ENCODE results near the gene RBBP8NL. TPM values are rescaled to one million over a fixed set of nuclear protein-coding genes. Genes with fewer than 3 reads are reported as not detected.

The RBBP8NL gene
- total and polyA plus RNA-seq, 5 donors from 2014 or later: not detected

- H3K4me3 Mint-ChIP-seq: no peak overlapping the region
Observed at GRCh38 chr20:62458275-62459251, 31.2 kb upstream of the RBBP8NL start.

GRCh38 chr20:62457831-62458230 lies 30.5 kb upstream of the RBBP8NL start:
- H3K9me3 Mint-ChIP-seq: no peaks in the 10 kb centered on the region
- no peak overlapping the region for H3K27ac Mint-ChIP-seq
- no peak overlapping the region for H3K4me3 ChIP-seq (ENCODE audit: low read depth, low read length)
- H3K27me3 ChIP-seq (ENCODE audit: control insufficient read depth, insufficient read depth, low read length): no peaks in the 10 kb centered on the region
- H3K4me1 ChIP-seq (ENCODE audit: control insufficient read depth, insufficient read depth, low read length, poor library complexity, severe bottlenecking): no peaks in the 10 kb centered on the region
- no peaks in the 10 kb centered on the region for H3K4me1 Mint-ChIP-seq
- no peak overlapping the region for H3K27ac ChIP-seq (ENCODE audit: insufficient read depth, low read length, poor library complexity, severe bottlenecking)
- H3K36me3 Mint-ChIP-seq: no peaks in the 10 kb centered on the region
- H3K36me3 ChIP-seq (ENCODE audit: control insufficient read depth, insufficient read depth, low read length): no peaks in the 10 kb centered on the region
- DNase-seq (no peak), ATAC-seq (ENCODE audit: low read depth in 2 of 2) (no peak)
- H3K27me3 Mint-ChIP-seq: no peaks in the 10 kb centered on the region
- no peaks in the 10 kb centered on the region for H3K9me3 ChIP-seq (ENCODE audit: control insufficient read depth in 2 of 2, low read length in 2 of 2)
- H3K4me3 Mint-ChIP-seq: no peak overlapping the region

More at GRCh38 chr20:62458275-62459251, 31.2 kb upstream of the RBBP8NL start:
- DNase-seq: no peak
- no peaks in the 10 kb centered on the region for H3K4me1 Mint-ChIP-seq
- no peaks in the 10 kb centered on the region for H3K9me3 Mint-ChIP-seq
- no peak overlapping the region for H3K27ac Mint-ChIP-seq
- Histone ChIP-seq H3K27me3 (ENCODE audit: control insufficient read depth, insufficient read depth, low read length) (no peaks in the 10 kb centered on the region), H3K4me3 (ENCODE audit: low read depth, low read length) (no peak overlapping the region), H3K9me3 (ENCODE audit: control insufficient read depth in 2 of 2, low read length in 2 of 2) (no peaks in the 10 kb centered on the region), H3K36me3 (ENCODE audit: control insufficient read depth, insufficient read depth, low read length) (no peaks in the 10 kb centered on the region), H3K27ac (ENCODE audit: insufficient read depth, low read length, poor library complexity, severe bottlenecking) (no peak overlapping the region), H3K4me1 (ENCODE audit: control insufficient read depth, insufficient read depth, low read length, poor library complexity, severe bottlenecking) (no peaks in the 10 kb centered on the region)
- no peak for ATAC-seq (ENCODE audit: low read depth in 2 of 2)
- no peaks in the 10 kb centered on the region for H3K27me3 Mint-ChIP-seq
- no peaks in the 10 kb centered on the region for H3K36me3 Mint-ChIP-seq

GRCh38 chr20:62457098-62457497 lies 29.8 kb upstream of the RBBP8NL start:
- Mint-ChIP-seq H3K4me3 (no peak overlapping the region), H3K27me3 (no peaks in the 10 kb centered on the region), H3K9me3 (no peaks in the 10 kb centered on the region), H3K27ac (no peak overlapping the region), H3K36me3 (no peaks in the 10 kb centered on the region), H3K4me1 (no peaks in the 10 kb centered on the region)
- H3K9me3 ChIP-seq (ENCODE audit: control insufficient read depth in 2 of 2, low read length in 2 of 2): no peaks in the 10 kb centered on the region
- no peaks in the 10 kb centered on the region for H3K36me3 ChIP-seq (ENCODE audit: control insufficient read depth, insufficient read depth, low read length)
- no peaks in the 10 kb centered on the region for H3K27me3 ChIP-seq (ENCODE audit: control insufficient read depth, insufficient read depth, low read length)
- no peaks in the 10 kb centered on the region for H3K4me1 ChIP-seq (ENCODE audit: control insufficient read depth, insufficient read depth, low read length, poor library complexity, severe bottlenecking)
- ATAC-seq (ENCODE audit: low read depth in 2 of 2) (no peak), DNase-seq (no peak)
- H3K4me3 ChIP-seq (ENCODE audit: low read depth, low read length): no peak overlapping the region
- H3K27ac ChIP-seq (ENCODE audit: insufficient read depth, low read length, poor library complexity, severe bottlenecking): no peak overlapping the region

GRCh38 chr20:62455929-62456328 lies 28.6 kb upstream of the RBBP8NL start:
- Histone ChIP-seq H3K27me3 (ENCODE audit: control insufficient read depth, insufficient read depth, low read length) (no peaks in the 10 kb centered on the region), H3K4me1 (ENCODE audit: control insufficient read depth, insufficient read depth, low read length, poor library complexity, severe bottlenecking) (no peaks in the 10 kb centered on the region), H3K27ac (ENCODE audit: insufficient read depth, low read length, poor library complexity, severe bottlenecking) (no peak overlapping the region), H3K9me3 (ENCODE audit: control insufficient read depth in 2 of 2, low read length in 2 of 2) (no peaks in the 10 kb centered on the region), H3K36me3 (ENCODE audit: control insufficient read depth, insufficient read depth, low read length) (no peaks in the 10 kb centered on the region), H3K4me3 (ENCODE audit: low read depth, low read length) (no peak overlapping the region)
- Mint-ChIP-seq H3K9me3 (no peaks in the 10 kb centered on the region), H3K27ac (no peak overlapping the region), H3K27me3 (no peaks in the 10 kb centered on the region), H3K36me3 (no peaks in the 10 kb centered on the region), H3K4me3 (no peak overlapping the region), H3K4me1 (no peaks in the 10 kb centered on the region)
- DNase-seq (no peak), ATAC-seq (ENCODE audit: low read depth in 2 of 2) (no peak)

GRCh38 chr20:62454904-62455636 lies 27.7 kb upstream of the RBBP8NL start:
- H3K27me3 ChIP-seq (ENCODE audit: control insufficient read depth, insufficient read depth, low read length): no peaks in the 10 kb centered on the region
- no peak for DNase-seq
- no peaks in the 10 kb centered on the region for H3K36me3 ChIP-seq (ENCODE audit: control insufficient read depth, insufficient read depth, low read length)
- H3K4me1 ChIP-seq (ENCODE audit: control insufficient read depth, insufficient read depth, low read length, poor library complexity, severe bottlenecking): no peaks in the 10 kb centered on the region
- no peak for ATAC-seq (ENCODE audit: low read depth in 2 of 2)
- no peak overlapping the region for H3K4me3 ChIP-seq (ENCODE audit: low read depth, low read length)
- Mint-ChIP-seq H3K4me3 (no peak overlapping the region), H3K27ac (no peak overlapping the region), H3K4me1 (no peaks in the 10 kb centered on the region), H3K9me3 (no peaks in the 10 kb centered on the region), H3K27me3 (no peaks in the 10 kb centered on the region), H3K36me3 (no peaks in the 10 kb centered on the region)
- no peak overlapping the region for H3K27ac ChIP-seq (ENCODE audit: insufficient read depth, low read length, poor library complexity, severe bottlenecking)
- no peaks in the 10 kb centered on the region for H3K9me3 ChIP-seq (ENCODE audit: control insufficient read depth in 2 of 2, low read length in 2 of 2)

- no peaks in the 10 kb centered on the region for H3K36me3 Mint-ChIP-seq
- no peak overlapping the region for H3K4me3 ChIP-seq (ENCODE audit: low read depth, low read length)
- DNase-seq: no peak
- H3K36me3 ChIP-seq (ENCODE audit: control insufficient read depth, insufficient read depth, low read length): no peaks in the 10 kb centered on the region
- H3K9me3 Mint-ChIP-seq: no peaks in the 10 kb centered on the region
- no peak overlapping the region for H3K27ac Mint-ChIP-seq
- H3K9me3 ChIP-seq (ENCODE audit: control insufficient read depth in 2 of 2, low read length in 2 of 2): no peaks in the 10 kb centered on the region
- no peaks in the 10 kb centered on the region for H3K27me3 Mint-ChIP-seq
- H3K4me1 ChIP-seq (ENCODE audit: control insufficient read depth, insufficient read depth, low read length, poor library complexity, severe bottlenecking): no peaks in the 10 kb centered on the region
- no peak for ATAC-seq (ENCODE audit: low read depth in 2 of 2)
- H3K27me3 ChIP-seq (ENCODE audit: control insufficient read depth, insufficient read depth, low read length): no peaks in the 10 kb centered on the region
- no peak overlapping the region for H3K4me3 Mint-ChIP-seq
- H3K27ac ChIP-seq (ENCODE audit: insufficient read depth, low read length, poor library complexity, severe bottlenecking): no peak overlapping the region
- H3K4me1 Mint-ChIP-seq: no peaks in the 10 kb centered on the region
Observed at GRCh38 chr20:62453186-62453808, 26.0 kb upstream of the RBBP8NL start.

- Mint-ChIP-seq H3K4me1 (no peaks in the 10 kb centered on the region), H3K36me3 (no peaks in the 10 kb centered on the region)
- DNase-seq: no peak
Observed at GRCh38 chr20:62452475-62453095, 25.2 kb upstream of the RBBP8NL start.

More at GRCh38 chr20:62452475-62453095, 25.2 kb upstream of the RBBP8NL start:
- H3K27ac Mint-ChIP-seq: no peak overlapping the region
- Histone ChIP-seq H3K27me3 (ENCODE audit: control insufficient read depth, insufficient read depth, low read length) (no peaks in the 10 kb centered on the region), H3K9me3 (ENCODE audit: control insufficient read depth in 2 of 2, low read length in 2 of 2) (no peaks in the 10 kb centered on the region), H3K36me3 (ENCODE audit: control insufficient read depth, insufficient read depth, low read length) (no peaks in the 10 kb centered on the region), H3K27ac (ENCODE audit: insufficient read depth, low read length, poor library complexity, severe bottlenecking) (no peak overlapping the region), H3K4me3 (ENCODE audit: low read depth, low read length) (no peak overlapping the region), H3K4me1 (ENCODE audit: control insufficient read depth, insufficient read depth, low read length, poor library complexity, severe bottlenecking) (no peaks in the 10 kb centered on the region)
- H3K9me3 Mint-ChIP-seq: no peaks in the 10 kb centered on the region
- ATAC-seq (ENCODE audit: low read depth in 2 of 2): no peak
- no peaks in the 10 kb centered on the region for H3K27me3 Mint-ChIP-seq
- no peak overlapping the region for H3K4me3 Mint-ChIP-seq
